Hematopoietic multipotent progenitor cell treated with erythropoietin and hydrocortisone succinate and interleukin-3 and kit ligand, for 15 days (in vitro differentiated cells): Measurements from ENCODE around the gene PSD2.

Experiments
- DNase-seq: peaks from one replicate; pipeline ENCODE4 v3.0.0-alpha.2; 2015; ENCODE audit warnings: low spot score

PSD2 gene

DNA sequence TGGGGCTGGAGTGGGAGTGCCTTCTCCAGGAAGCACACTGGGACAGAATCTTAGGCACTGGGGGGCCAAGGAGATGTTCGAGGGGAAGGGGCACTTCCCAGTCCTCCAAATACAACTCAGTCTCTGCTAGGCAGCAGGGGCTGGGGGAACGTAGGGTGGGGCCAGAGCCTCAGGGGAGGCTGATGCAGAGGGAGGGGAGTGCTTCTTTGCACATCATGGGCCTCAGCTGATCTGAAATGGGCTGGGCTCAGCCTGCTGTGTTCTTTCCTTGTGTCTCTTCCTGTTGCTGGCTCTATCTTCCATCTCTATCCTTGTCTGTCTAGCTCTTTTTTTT, 15.6 kb downstream of the PSD2 start:
- no peak for DNase-seq

DNA sequence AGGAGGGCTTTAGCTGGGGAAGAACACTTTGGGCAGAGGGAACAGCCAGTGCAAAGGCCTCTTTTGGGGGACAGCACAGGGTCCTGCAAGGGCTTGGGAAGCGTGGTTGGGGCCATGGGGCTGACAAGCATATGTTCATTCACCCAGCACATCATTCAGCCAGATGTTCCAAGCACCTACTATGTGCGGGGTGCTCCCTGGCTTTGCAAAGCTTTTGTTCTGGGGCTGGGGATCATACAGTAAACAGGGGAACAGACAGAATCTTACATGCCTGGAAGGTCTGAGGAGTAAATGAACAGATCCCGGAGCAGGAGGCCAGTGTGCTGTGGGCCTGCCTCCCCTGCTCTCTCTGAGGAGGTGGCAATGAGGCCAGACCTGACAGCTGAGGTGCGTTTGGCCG, 16.7 kb downstream of the PSD2 start:
- DNase-seq, result no peak

DNA sequence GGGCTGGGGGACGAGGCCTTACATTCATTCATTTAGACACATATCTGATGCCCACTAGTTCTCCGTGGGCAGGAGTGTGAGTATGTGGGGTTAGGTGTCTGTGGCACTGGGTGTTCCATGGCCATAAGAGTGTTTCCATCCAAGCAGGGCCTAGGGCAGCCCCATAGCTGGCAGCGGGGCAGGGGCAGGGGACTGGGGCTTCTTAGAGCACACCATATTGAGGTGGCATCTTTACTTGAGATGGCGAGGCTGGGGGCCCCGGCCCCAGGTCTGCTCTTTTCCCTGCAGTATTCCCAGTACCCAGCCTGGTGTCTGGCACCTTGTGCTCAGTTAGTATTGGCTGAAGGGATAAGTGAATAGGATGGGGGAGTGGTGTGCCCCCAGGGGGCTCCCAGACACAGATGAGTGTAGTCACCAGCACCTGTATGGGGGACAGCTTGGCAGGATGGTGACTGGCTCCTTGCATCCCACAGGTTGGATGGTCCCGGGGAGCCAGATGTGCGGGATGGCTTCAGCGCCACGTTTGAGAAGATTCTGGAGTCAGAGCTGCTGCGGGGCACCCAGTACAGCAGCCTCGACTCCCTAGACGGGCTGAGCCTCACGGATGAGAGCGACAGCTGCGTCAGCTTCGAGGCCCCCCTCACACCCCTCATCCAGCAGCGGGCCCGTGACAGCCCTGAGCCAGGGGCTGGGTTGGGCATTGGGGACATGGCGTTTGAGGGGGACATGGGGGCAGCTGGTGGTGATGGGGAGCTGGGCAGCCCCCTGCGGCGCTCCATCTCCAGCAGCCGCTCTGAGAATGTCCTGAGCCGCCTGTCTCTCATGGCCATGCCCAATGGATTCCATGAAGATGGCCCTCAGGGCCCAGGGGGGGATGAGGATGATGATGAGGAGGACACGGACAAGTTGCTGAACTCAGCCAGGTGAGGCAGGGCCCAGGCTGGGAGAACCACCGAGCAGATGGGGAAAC, 17.5 kb downstream of the PSD2 start:
- no peak for DNase-seq

DNA sequence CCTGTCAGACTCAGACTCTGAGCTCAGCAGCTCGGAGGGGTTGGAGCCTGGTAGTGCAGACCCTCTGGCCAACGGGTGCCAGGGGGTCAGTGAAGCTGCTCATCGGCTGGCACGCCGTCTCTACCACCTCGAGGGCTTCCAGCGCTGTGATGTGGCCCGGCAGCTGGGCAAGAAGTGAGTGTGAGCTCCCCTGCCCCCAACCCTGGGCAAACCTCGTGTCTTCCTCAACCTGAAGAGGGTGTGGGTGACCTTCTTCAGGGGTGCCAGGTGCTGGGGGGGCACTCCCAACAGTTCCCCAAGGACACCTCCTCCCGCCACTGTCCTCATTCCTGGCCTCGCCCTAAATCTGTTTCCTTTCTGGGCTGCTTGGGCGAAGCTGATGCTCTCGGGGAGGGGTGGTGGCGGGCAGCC, 18.6 kb downstream of the PSD2 start:
- DNase-seq, result no peak

DNA sequence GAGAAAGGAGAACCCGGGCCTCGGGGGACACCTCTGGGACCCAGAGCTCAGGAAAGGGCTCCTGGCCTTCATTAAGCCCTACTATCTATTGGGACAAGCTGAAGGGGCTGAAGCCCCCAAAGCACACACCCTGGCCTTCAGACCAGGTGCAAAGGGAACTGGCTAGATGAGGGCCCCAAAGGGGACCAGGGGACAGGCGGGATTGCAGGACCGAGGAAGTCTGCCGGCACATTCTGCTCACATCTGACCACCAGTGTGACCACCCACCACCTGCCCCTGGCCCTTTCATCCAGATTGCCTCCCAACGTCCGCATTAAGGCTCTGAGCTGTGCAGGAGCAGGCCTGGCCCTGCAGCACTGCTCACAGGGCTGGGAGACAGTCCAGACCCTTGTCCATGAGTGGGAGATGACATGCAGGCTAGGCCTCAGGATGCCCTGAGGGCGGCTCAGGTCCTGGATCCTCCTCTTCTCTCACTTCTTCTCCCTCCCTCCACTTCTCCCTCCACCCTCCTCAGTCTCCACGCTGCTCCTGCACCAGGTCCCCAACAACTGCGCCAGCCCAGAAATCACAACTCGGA, 19.2 kb downstream of the PSD2 start:
- DNase-seq, result no peak

DNA sequence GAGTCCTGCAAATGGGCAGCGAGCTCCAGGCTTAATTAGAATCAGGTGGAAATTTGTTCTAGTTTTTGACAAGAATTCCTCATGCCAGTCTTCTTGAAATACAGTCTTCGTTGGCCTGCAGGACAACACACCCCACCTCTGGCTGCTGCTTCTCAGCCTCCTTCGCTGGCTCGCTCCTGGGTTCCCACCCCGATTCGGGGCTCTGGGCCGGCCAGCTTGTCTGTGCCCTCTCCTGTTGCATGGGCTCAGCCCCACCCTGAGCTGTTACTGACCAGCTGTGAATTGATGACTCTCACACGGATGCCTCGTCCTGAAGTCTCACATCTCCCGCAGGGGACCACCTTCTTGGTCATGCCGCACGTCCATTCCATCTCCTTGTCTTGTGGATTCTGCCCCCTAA, 21.0 kb downstream of the PSD2 start:
- DNase-seq, result no peak

DNA sequence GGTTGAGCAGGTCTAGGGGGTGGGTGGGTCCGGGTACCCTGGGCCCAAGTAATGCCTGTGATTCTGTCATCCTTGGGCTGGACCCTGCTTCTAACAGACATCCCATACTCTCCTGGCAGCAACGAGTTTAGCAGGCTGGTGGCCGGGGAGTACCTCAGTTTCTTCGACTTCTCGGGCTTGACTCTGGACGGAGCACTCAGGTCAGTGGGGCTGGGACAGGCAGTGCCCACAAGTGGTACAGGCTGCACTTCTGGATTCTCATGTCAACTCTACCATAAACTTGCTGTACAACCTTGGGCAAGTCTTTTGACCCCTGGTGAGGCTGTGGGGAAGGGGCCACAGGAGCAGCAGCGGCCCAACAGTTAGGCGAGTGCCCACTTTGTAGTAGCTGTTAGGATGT, 21.8 kb downstream of the PSD2 start:
- no peak for DNase-seq

DNA sequence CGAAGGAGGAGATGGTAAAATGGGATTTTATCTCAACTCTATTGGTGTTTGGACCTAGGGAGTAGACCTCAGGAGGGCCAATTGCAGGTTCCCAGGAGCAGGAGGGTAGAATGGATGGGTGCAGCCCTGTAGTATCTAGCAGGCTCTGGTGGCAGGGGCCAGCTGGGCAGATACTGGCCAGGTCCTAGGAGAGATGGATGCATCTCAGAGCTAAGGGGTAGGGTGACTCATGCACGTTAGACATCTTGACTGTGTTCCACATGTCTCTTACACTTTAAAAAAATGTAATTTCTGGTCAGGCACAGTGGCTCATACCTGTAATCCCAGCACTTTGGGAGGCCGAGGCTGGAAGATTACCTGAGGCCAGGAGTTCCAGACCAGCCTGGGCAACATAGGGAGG, 22.4 kb downstream of the PSD2 start:
- DNase-seq, result no peak

DNA sequence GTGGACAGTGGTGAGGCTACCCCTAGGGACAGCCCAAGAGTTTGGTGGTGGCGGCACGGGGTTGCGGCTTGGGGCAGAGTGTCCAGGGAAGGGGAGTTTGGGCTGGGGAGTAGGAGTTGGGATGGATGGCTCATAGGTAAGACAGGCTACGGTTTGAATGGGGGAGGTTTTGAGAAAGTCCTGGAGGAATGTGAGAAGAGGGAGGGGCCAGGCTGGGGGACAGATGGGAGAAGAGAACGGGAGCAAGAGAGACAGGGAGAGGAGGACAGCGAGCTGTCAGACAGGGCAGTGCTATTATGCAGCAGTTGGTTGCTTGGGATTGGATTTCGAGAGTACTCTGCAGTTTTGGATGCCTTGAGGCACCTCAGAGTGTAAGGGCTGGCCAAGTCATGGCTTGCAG, 24.5 kb downstream of the PSD2 start:
- no peak for DNase-seq

DNA sequence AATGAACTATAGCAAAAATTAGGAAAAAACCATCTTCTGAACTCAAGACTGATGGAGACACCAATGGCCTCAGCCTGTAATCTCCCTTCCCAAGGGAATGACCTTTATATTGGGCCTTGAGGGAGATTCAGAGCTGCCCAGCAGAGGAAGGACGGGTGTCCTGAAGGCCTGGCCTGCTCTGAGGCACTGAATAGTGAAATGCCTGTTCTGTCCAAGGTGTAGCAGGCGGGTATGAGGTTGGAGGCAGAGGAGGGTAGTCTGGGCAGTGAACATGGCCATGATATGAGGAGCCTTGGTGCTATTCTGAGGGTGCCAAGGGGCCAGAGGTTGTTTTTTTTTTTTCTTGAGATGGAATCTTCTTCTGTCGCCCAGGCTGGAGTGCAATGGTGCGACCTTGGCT, 25.0 kb downstream of the PSD2 start:
- DNase-seq, result no peak

DNA sequence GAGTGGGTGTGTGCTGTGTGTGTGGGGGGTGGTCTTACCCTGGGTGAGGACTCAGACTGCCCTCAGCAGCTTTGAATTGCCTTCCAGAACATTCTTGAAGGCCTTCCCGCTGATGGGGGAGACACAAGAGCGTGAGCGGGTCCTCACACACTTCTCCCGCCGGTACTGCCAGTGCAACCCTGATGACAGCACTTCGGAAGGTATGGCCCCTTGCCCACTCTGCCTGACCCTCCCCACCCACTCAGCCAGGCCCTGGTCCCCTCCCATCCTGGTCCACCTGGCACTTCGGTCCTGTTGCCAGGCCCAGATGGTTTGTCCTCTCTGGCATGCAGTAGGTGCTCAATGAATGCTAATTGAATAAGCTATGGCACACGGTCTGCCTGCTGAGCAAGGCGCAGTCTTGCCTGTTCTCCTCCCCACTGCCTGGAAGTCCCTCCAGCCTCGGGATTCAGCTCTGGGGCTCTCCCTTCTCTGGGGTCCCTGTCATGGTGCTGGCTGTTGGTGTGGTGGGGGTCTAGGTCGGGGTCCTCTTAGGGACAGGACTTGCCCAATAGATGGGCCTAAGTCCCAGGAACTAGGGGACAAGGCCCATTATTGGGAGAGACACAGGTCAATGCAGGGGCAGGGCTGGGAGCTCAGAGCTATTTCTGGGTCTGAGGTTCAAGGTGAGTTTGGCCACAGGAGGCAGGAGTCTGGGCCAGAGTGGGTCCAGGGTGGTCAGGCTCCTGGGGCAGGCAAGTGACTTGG, 26.4 kb downstream of the PSD2 start:
- DNase-seq, result no peak

DNA sequence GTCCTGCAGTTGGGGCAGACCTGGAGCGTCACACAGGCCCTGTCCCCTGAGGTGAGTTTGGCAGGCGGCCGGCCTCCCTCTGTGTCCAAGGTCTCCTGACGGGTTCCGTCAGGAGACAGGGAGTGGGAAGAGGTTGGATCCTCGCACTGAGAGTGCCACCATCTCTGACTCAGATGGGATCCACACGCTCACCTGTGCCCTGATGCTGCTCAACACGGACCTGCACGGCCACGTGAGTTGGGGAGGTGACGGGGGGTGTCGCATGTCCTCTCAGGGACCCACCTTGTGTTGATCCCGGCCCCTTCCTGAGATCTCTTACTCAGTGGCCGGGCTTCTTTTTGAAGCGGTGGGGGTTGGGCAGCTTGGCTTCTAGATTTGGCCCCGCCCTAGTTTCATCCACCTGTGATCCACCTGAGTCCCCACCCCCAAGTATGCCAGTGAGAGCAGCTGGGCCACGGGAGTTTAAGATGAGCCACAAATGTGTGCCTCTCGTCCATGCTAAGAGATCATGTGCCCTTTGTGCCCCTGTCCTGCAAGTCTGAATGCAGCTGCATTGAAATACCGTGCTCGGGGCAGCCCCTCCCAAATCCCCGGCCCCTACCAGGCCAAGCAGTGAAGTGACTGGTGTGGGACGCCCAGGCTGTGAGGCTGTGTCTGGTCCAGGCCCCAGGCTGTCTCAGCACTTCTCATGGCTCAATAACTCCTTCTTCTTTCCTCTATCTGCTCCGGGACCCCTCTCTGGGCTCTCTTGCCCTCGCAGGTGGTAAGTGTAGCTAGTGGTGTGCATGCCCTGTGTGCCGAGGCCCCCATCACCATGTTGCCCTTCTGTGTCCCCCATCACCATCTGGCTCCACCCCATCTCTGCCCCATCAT, 27.2 kb downstream of the PSD2 start:
- DNase-seq, result no peak

DNA sequence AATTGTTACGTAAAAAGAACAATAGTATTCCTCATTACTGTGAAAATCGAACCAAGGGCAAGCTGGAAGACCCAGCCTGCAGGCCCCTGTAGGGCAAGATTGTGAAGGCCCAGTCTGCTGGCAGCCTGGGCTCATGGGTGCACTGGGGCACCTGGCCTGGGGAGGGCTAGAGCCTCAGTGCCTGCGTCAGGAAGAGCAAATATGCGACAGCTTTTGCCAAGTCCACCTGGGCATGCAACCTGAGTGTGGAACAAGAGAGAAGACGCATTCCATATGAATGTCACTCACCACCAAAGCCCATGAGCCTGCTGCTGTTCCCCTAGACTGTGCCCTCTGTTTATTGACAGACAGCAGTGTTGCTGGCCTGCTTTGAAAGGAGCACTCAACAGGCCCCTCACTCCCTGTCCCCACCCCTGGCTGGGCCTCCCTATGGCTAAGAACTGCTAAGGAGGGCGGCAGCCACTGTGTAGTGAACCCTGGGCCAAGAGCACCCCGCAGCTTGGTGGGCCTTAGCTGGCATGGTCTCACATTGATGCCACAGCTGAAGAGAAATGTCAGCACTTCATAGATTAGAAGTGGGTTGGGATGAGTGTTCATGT, 28.2 kb downstream of the PSD2 start:
- DNase-seq, result no peak

DNA sequence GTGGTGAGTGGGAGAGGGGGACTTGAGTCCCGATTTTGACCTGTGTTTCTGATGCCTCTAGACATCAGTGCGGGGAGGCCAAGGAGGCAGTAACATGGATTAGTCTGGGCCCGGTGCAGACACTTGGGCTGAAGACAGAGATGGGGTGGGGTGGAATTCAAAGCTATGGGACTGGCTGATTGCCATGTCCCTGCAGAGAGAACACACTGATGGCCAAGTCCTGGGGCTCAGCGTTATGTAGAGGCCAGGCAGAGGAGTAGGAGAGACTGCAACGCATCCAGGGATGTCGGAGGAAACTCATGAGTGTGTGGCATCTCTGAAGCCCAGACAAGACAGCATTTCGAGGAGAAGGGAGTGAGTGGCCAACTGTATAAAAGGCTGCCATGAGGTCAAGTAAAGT, 30.1 kb downstream of the PSD2 start:
- DNase-seq, result no peak

DNA sequence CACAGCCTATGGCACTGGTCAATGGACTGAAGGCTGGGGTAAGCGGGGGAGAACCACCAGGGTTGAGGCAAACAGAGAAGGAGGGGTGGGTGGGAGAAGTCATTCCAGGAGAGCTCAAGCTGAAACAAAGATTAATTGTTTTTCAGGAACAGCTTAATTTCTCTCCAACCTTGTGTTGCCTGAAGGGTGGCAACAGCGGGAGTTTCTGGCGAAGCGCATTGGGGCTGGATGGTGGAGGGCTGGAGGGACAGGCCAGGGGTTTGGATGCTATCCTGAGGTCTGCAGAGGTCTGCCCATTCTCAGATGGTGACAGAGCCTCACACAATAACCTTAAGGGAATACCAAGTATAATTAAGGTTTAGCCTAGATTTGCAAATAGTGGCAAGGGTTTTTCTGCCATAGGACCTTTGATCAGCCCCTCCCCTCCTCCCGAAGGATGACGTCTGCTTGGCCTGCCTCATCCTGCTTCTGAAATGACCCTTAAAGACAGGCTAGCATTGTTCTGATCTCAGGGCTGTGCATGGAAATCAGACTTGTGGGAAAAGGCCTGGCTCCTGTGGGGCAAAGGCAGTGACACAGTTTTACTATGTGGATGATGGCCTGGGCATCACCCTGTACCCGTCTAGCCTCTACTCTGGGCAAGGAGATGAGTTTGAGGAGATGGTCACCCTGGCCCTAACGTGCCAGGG, 32.7 kb downstream of the PSD2 start:
- no peak for DNase-seq

DNA sequence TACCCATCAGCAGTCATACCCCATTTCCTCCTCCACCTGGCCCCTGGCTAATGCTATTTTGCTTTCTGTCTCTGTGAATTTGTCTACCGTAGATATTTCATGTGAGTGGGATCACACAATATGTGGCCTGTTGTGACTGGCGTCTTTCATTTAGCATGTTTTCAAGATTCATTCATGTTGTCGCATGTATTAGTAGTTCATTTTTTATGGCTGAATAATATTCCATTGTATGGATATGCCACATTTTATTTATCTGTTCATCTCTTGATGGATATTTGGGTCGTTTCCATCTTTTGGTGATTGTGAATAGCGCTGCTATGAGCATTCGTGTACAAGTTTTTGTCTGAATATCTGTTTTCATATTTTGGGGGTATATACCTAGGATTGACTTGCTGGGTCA, 33.9 kb downstream of the PSD2 start:
- DNase-seq, result no peak

DNA sequence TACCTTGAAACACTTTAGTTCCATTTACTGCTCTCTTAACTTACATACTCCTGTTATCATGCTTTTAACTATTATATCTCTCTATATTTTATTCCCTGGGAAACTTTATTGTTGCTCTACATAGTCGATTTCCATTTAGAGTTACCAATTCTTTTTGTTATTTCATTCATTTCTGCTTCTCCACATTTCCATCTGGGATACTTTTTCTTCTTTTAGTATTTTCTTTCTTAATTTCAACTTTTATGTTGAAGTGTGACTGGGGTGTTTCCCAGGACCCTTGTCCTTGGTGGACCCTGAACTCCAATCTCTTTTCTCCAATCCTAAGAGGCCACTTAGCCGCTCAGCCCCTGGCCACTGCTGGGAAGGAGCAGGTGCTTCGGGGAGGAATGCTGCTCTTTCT, 36.0 kb downstream of the PSD2 start:
- DNase-seq, result no peak

DNA sequence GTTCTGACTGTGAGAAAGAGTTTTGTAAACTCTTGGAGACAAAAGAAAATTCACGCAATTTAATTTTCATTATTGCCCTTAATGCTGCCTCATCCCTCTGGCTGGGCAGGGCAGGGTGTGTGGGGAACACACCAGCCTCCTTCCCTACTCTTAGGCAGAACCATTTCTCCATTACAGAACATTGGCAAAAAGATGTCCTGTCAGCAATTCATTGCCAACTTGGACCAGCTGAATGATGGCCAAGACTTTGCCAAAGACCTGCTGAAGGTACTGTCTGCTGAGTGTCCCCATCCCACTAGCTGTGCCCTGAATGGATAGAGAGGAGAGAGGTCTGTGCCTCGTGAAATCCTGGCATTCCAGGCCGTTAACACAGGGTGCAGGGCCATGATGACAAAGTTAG, 37.9 kb downstream of the PSD2 start:
- DNase-seq, result no peak

DNA sequence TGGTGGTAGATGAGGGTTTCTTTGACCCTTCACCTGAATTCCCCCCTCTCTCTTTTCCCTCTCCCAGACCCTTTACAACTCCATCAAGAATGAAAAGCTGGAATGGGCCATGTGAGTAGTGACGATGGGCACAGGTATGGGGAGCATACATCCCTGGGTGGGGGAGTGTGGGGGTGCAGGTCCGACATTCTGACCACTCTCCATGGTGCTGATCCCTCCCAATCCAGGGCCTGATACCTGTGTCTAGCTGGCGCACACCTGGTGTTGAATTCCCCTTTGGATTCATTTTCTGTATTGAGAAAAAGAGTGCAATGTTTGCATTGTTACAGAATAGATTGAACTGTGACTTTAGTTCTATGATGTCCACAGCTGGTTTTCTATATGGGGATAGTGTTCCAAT, 40.0 kb downstream of the PSD2 start:
- DNase-seq, result no peak

DNA sequence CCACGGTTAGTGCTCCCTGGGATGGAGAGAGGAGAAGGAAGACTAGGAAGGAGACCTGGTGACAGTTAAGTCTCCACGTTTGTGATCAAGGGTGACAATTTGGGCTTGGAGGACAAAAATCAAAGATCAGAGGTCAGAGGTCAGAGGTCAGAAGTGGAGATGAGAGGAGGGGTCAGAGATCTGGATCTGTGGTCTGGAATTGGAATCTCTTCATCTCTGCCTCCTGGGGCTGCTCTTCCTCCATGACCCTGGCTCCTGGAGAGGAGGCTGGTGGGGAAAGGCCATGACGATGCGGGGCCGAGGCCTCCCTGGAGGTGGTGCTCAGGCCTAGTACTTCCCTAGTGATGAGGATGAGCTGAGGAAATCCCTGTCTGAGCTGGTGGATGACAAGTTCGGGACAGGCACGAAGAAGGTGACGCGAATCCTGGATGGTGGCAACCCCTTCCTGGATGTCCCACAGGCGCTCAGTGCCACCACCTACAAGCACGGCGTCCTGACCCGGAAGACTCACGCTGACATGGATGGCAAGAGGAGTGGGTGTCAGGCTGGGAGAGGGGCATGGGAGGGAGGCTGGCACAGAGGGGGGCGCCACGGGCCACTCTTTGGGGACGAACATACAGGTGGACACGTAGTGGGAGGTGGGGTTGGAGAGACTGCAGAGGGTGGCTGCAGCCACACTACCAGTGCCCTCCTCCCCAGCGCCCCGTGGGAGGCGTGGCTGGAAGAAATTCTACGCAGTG, 41.0 kb downstream of the PSD2 start:
- no peak for DNase-seq
